ENCODE data around the gene UQCRC1.

The UQCRC1 gene

GRCh38 chr3:48633256-48633655 lies 23.8 kb upstream of the UQCRC1 start:
- no peak for DNase-seq (ENCODE audit: low read depth)

DNA sequence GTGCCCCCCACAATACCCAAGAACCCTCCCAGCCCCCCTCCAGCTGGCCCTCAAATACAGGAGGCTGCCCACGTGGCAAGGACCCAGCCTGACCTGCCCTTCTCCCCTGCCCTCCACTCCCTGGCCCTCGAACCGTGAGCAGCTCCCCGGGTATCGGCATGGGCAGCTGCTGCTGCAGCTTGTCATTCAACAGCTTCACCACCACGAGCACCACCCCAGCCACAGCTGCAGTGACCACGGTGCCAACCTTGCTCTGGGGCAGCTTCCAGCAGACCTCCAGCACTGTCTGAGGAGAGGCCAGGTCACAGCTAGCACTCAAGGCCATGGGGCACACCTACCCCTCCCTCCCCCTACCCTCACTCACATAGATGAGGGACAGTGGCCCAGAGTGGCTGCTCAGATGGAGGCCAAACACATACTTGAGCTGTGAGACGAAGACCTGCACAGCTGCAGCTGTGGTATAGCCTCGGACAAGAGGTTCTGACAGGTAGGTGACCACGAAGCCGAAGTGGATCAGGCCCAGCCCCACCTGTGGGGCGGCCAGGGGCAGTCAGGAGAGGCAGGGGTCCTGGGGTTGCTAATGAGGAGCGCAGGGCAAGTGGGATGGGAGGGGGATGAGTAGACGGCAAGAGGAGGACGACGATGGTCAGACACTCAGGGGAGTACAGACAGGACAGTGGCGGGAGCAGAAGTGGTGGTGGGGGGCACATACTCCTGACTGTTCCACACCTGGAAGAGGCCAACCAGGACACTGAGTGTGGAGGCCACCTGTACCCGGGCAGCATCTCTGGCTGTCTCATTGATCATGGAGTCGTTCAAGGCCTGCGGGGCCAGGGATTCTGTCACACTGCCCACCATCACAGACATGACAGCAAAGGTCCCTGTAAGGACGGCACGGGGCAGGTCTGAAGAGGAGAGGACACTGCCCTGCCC lies 22.3 kb upstream of the UQCRC1 start:
- DNase-seq (ENCODE audit: low read depth) = no peak

DNA sequence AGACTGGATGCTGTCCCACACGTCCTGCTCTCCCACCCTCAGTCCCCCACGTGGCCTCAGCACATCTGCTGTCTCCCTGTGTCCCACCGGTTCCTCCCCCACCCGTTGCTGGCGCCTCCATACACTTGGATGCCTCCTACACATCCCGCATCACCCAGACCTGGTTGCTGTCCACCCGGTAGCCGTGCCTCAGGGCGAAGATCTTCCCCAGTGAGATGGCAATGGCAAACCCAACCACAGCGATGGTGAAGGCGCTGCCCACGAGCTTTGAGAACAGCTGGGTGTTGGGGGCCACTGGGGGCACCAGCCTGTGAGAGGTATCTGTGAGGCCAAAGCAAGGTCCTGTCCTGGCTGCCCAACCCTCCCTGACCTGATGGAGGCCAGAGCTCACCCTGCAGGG lies 21.4 kb upstream of the UQCRC1 start:
- no peak for DNase-seq (ENCODE audit: low read depth)

DNA sequence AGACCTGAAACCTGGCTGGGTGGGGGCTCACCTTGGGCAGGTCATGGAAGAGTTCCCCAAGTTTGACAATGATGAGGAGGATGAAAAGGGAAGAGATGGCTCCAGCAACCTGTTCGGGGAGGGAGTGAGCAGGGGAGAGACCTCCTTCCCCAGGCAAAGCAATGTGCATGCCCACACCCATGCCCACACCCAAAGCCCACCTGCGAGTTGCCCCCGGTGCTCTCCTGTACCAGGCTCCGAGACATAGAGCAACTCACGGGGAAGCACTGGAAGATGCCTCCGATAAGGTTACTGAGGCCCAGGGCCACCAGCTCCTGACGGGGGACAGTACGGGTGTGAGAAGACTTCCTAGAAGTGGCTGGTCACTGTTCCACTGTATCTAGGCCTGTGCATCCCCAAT lies 21.0 kb upstream of the UQCRC1 start:
- DNase-seq (ENCODE audit: low read depth) = no peak

GRCh38 chr3:48629894-48630293 lies 20.4 kb upstream of the UQCRC1 start:
- no peak for DNase-seq (ENCODE audit: low read depth)

DNA sequence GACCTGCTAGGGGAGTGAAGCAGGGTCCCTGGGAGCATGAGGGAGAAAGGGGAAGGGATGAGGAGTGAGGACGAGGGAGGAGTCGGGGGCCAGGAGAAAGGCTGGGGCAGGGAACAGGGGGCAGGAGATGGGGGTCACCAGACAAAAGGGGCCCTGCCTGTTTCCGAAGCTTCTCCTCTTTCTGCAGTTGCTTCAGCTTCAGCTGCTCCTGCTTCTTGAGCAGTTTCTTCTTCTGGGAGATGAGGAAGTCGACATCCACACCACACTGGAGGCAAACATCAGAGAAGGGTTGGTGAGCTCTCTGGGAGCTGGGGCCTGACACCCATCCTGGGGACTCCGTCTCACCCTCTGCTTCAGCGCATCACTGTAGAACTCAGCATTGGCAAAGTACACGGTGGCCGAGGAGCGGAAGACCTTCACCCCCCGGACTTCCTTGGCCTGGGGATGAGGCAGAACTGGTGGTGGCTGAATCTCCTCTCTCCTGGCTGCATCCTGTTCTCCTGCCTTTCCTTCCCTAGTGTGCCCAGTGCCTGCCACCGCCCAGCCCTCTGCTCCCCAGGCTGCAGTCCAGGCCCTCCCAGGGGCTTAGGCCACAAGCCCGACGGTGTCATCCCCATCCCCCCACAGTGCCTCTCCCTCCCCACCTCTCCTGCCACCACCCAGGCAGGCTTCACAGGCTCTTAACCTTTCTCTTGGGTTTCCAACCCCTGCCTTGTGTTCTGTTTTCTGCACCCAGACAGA lies 19.0 kb upstream of the UQCRC1 start:
- DNase-seq (ENCODE audit: low read depth) = no peak

- DNase-seq (ENCODE audit: low read depth) = no peak
Measured at GRCh38 chr3:48625600-48625999, 16.2 kb upstream of the UQCRC1 start.

DNA sequence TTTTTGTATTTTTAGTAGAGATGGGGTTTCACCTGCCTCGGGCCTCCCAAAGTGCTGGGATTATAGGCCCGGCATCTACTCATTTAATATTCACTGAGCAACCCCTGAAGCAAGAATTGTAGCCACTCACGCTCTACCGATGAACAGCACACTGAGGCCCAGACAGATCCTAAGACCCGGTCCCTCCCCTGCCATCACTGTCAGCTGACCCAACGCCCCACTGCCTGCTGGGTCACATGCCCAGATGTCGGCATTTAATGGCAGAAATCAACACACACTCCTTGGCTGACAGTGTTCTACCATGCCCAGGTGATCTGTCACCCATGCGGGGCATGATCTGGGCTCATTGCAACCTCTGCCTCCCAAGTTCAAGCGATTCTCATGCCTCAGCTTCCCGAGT lies 15.3 kb upstream of the UQCRC1 start:
- DNase-seq (ENCODE audit: low read depth) = no peak

- DNase-seq (ENCODE audit: low read depth) = no peak
Measured at GRCh38 chr3:48623851-48624547, 14.6 kb upstream of the UQCRC1 start.

- DNase-seq (ENCODE audit: low read depth) = no peak
Measured at GRCh38 chr3:48621461-48621869, 12.0 kb upstream of the UQCRC1 start, which contains the start of gene TMEM89. Gene TMEM89 (minus strand): TSS chr3:48621769. CDS start chr3:48621756, 13 bp downstream.

GRCh38 chr3:48619541-48620524 lies 10.4 kb upstream of the UQCRC1 start:
- DNase-seq (ENCODE audit: low read depth) = no peak

DNA sequence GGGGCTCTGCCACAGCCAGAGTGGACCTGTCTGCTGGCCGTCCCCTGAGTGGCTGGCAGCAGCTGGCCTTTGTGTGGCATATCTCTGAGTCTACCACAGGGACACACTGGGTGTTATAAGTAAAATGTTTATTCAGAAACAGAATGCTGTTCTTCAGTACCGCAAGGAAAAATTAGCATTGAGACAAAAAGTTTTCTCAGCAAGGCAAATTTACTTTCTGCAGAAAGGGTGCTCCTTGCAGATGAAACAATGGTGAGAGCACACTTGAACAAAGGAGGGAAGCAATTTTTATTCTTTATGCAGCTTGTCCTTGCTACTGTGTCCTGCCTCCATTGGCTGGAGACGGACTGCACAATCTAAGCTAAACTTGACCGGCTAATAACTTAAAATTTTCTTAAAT lies 8.1 kb upstream of the UQCRC1 start:
- no peak for DNase-seq (ENCODE audit: low read depth)

DNA sequence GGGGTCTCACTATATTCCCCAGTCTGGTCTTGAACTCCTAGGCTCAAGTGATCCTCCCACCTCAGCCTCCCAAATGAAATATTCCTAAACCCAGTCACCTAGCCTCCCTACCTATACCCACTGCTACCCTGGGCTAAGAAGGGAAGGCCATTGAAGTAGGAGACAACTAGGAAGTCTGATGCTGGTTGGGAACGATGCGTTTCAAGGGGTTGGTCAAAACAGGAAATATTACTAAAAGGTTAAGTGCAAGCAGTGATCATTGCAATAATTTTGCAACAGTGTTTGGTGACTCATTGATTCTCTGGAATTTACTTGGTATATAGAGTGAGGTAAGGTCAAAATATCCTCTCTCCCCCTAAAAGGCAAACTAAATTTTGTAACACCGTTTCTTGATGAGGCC lies 4.6 kb upstream of the UQCRC1 start:
- peak; percentile 90 for DNase-seq (ENCODE audit: low read depth)

DNA sequence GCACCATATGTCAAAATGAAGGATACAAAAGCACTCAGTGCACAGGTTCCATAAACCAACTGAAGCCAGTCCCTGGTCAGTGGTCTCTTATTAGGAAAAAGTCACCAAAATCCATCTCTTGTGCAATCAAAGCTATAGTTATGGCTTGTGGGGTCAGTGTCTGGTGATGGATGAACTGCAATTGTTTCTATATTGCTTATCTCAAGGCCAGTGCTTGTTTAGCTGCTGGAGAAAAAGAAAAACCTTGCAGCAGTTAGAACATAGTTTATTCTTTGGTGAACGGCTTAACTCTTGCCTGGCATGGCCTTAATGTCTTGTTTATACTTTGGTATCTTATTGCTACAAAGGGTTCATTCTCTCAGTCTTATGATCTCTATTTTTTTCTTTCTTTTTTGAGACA lies 2.9 kb upstream of the UQCRC1 start:
- DNase-seq (ENCODE audit: low read depth) = no peak

GRCh38 chr3:48607519-48607918 lies 1.9 kb downstream of the UQCRC1 start:
- no peak for DNase-seq (ENCODE audit: low read depth)

DNA sequence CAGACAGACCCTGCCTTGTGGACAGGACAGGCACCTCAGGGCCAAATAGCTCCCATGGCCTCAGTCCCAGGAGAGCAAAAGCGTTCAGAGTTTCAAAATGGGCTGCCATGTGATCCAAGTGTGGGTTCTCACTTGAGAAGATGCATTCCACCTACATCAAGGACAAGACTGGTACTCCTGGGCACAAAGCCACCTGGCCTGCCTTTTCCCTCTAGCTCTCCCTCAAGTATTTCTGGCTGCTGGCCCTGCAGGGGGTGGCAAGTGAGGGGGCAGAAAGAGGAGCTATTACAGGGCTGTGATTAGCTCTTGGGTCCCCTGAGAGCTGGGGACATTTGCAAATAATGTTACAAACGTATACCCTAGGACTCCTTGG lies 7.8 kb downstream of the UQCRC1 start:
- DNase-seq (ENCODE audit: low read depth) = no peak

DNA sequence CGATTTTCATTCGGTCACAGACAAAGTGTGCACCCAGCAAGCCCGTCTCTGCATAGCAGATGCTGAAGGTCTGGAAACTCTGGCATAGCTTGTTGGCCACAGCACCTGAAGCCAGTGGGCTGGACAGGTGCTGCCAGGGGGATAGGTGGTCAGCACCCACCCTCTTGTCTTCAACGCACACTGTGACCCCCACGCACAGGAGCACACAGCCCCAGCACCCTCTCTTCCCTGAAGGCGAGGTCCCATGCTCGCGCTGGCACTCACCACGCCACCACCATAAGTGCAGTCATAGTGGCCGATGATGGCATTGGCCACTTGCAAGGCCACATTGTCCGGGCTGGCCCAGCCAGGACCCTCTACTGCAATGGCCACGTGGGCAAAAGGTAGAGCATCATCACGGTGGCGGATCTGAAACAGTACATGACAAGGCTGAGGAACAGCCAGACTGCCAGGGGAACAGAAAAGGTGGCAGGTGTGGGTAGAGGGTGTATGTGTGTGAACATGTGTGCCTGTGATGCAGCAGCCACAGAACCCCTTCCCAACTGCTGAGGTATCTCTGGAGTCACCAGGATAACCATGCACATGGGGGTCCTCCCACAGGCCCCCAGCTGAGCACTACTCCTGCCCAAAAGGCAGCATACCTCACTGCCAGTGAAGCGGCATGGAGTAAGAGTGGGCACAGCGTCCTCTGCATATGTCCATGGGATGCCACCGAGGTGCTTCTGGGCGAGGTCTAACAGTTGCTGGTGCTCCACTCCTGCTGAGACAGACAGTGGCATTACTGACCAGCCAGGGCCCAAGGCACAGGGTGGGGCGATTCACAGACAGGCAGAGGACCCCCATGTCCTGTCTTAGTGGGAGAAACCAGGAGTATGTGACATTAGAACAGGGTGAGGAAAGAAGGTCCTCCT lies 8.5 kb downstream of the UQCRC1 start:
- no peak for DNase-seq (ENCODE audit: low read depth)

- no peak for DNase-seq (ENCODE audit: low read depth)
Measured at GRCh38 chr3:48599509-48600285, 9.7 kb downstream of the UQCRC1 start.

GRCh38 chr3:48599077-48599501 lies 10.4 kb downstream of the UQCRC1 start:
- no peak for DNase-seq (ENCODE audit: low read depth)

Data from HS-5 (cell line).